22Rv1 (cell line): ENCODE data around the gene GEMIN7.

ENCODE experiments used
- H3K27ac ChIP-seq: fragments of 450-650 bp; 2 replicates; pipeline ENCODE4 v1.5.1; 2017
- ZFX ChIP-seq: fragments of 450-650 bp; IDR thresholded peaks from 2 replicates; pipeline ENCODE4 v1.6.1; 2017; ENCODE audit warnings: antibody characterized with exemption, borderline replicate concordance
- TF ChIP-seq, protein P1 (sequence below): fragments of 450-650 bp; IDR thresholded peaks from 2 replicates; pipeline ENCODE4 v1.5.1; 2017; ENCODE audit warnings: mild to moderate bottlenecking

The GEMIN7 gene

GRCh38 chr19:45139286-45140143 is 60.5 kb downstream of the GEMIN7 start:
- no peak overlapping the region for H3K27ac ChIP-seq
- TF ChIP-seq, protein P1, sequence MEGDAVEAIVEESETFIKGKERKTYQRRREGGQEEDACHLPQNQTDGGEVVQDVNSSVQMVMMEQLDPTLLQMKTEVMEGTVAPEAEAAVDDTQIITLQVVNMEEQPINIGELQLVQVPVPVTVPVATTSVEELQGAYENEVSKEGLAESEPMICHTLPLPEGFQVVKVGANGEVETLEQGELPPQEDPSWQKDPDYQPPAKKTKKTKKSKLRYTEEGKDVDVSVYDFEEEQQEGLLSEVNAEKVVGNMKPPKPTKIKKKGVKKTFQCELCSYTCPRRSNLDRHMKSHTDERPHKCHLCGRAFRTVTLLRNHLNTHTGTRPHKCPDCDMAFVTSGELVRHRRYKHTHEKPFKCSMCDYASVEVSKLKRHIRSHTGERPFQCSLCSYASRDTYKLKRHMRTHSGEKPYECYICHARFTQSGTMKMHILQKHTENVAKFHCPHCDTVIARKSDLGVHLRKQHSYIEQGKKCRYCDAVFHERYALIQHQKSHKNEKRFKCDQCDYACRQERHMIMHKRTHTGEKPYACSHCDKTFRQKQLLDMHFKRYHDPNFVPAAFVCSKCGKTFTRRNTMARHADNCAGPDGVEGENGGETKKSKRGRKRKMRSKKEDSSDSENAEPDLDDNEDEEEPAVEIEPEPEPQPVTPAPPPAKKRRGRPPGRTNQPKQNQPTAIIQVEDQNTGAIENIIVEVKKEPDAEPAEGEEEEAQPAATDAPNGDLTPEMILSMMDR: no peak
- no peak for TF ChIP-seq ZFX

DNA sequence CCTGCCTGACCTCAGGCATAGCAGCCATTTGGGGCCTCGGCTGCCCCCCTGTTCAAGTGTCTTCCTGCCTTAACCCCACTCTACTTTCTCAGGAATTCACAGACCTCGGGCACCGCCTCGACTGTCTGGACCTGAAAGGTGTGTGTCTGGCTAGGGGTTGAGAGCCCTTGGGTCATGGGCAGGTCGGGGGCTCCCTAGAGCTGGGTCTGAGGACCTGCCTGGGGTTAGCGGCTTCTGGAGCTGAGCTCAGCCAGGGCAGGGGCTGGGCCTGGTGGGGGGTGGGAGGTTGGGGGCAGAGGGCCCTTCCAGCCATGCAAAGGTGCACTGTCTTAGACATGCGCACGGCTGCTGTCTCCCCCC is 61.1 kb downstream of the GEMIN7 start:
- TF ChIP-seq, protein P1: no peak
- TF ChIP-seq ZFX: no peak
- H3K27ac ChIP-seq: no peak overlapping the region

- no peak overlapping the region for H3K27ac ChIP-seq
- TF ChIP-seq ZFX: no peak
- TF ChIP-seq, protein P1: no peak
Measured at GRCh38 chr19:45140533-45140932, 61.5 kb downstream of the GEMIN7 start.
